HEK293 (cell line): ENCODE data around the gene CBR4.

Experiments
- CTCF ChIA-PET: fragments of 350-600 bp; formaldehyde crosslinking; extraction: SDS; loops from one replicate; lab custom pipeline; 2021; ENCODE audit warnings: antibody characterized with exemption; lab: Yijun Ruan, JAX
- POLR2A ChIA-PET: fragments of 300-600 bp; formaldehyde crosslinking; extraction: SDS; loops from one replicate; lab custom pipeline; 2020; ENCODE audit warnings: antibody characterized with exemption, inconsistent platforms; lab: Yijun Ruan, JAX
- H3K27ac ChIP-seq: fragments of 200-500 bp; sonication (Bioruptor generic); 2 replicates; pipeline ENCODE4 v1.5.1; 2014; ENCODE audit warnings: low read depth, low read length, control low read depth, inconsistent platforms; ENCODE audit errors: extremely low read depth
- H3K36me3 ChIP-seq, 2 experiments: fragments of 200-500 bp in 1 of 2; sonication (Bioruptor generic) in 1 of 2; 1 replicate in 1 of 2; 2 replicates in 1 of 2; pipeline ENCODE4 v1.5.1; 2014 to 2017; ENCODE audit warnings: inconsistent platforms in 2 of 2, low read length in 2 of 2; ENCODE audit not compliant: control insufficient read depth in 2 of 2, insufficient read depth in 1 of 2
- H3K4me1 ChIP-seq: fragments of 200-500 bp; sonication (Bioruptor generic); 2 replicates; pipeline ENCODE4 v1.5.1; 2014; ENCODE audit warnings: mild to moderate bottlenecking, low read length, inconsistent platforms; ENCODE audit not compliant: control insufficient read depth, insufficient read depth
- H3K4me3 ChIP-seq: 2 replicates; pipeline ENCODE4 v1.5.1; 2011; ENCODE audit warnings: low read depth, mild to moderate bottlenecking, control low read depth, low read length, moderate library complexity
- H3K9me3 ChIP-seq: fragments of 200-500 bp; sonication (Bioruptor generic); 2 replicates; pipeline ENCODE4 v1.5.1; 2014; ENCODE audit warnings: low read depth, low read length, inconsistent platforms; ENCODE audit not compliant: control insufficient read depth, insufficient read depth
- GFI1B ChIP-seq: fragments of 450-650 bp; formaldehyde crosslinking; IDR thresholded peaks from 2 replicates; pipeline ENCODE4 v1.5.1; 2016; ENCODE audit warnings: missing biosample characterization, missing genetic modification characterization
- HIC1 ChIP-seq: fragments of 450-650 bp; formaldehyde crosslinking; IDR thresholded peaks from 2 replicates; pipeline ENCODE4 v1.5.1; 2016; ENCODE audit warnings: missing biosample characterization, missing genetic modification characterization
- HOXD13 ChIP-seq: sonication (generic); formaldehyde crosslinking; IDR thresholded peaks from 2 replicates; pipeline ENCODE4 v1.8.0; 2022; ENCODE audit warnings: missing genetic modification reagents, borderline replicate concordance
- KLF1 ChIP-seq: fragments of 450-650 bp; formaldehyde crosslinking; IDR thresholded peaks from 2 replicates; pipeline ENCODE4 v1.5.1; 2016; ENCODE audit warnings: missing biosample characterization, missing genetic modification characterization
- PRDM10 ChIP-seq: fragments of 450-650 bp; formaldehyde crosslinking; IDR thresholded peaks from 2 replicates; pipeline ENCODE4 v1.5.1; 2016; ENCODE audit warnings: missing biosample characterization, missing genetic modification characterization
- REPIN1 ChIP-seq: fragments of 450-650 bp; formaldehyde crosslinking; IDR thresholded peaks from 2 replicates; pipeline ENCODE4 v1.5.1; 2017; ENCODE audit warnings: missing biosample characterization, missing genetic modification characterization, low read depth
- ZBTB21 ChIP-seq: fragments of 450-650 bp; formaldehyde crosslinking; IDR thresholded peaks from 2 replicates; pipeline ENCODE4 v1.5.1; 2017; ENCODE audit warnings: missing biosample characterization, missing genetic modification characterization
- ZEB2 ChIP-seq: fragments of 450-650 bp; formaldehyde crosslinking; IDR thresholded peaks from 2 replicates; pipeline ENCODE4 v1.5.1; 2016; ENCODE audit warnings: missing biosample characterization, missing genetic modification characterization
- ZNF121 ChIP-seq: fragments of 450-650 bp; formaldehyde crosslinking; IDR thresholded peaks from 2 replicates; pipeline ENCODE4 v1.5.1; 2016; ENCODE audit warnings: missing biosample characterization, missing genetic modification characterization
- ZNF132 ChIP-seq: fragments of 450-650 bp; formaldehyde crosslinking; IDR thresholded peaks from 2 replicates; pipeline ENCODE4 v1.5.1; 2017; ENCODE audit warnings: missing biosample characterization, missing genetic modification characterization, borderline replicate concordance
- ZNF148 ChIP-seq: fragments of 450-650 bp; formaldehyde crosslinking; IDR thresholded peaks from 2 replicates; pipeline ENCODE4 v1.5.0; 2017; ENCODE audit warnings: missing biosample characterization, missing genetic modification characterization, borderline replicate concordance
- ZNF239 ChIP-seq: fragments of 450-650 bp; formaldehyde crosslinking; IDR thresholded peaks from 2 replicates; pipeline ENCODE4 v1.5.1; 2016; ENCODE audit warnings: missing biosample characterization, missing genetic modification characterization
- ZNF274 ChIP-seq, 2 experiments: fragments of 200-500 bp in 1 of 2; fragments of 450-650 bp in 1 of 2; sonication (Bioruptor generic) in 1 of 2; formaldehyde crosslinking in 1 of 2; IDR thresholded peaks; 2 replicates each; pipeline versions ENCODE4 v1.5.1 to v1.6.1; 2014 to 2016; ENCODE audit warnings: borderline replicate concordance in 1 of 2, inconsistent platforms in 1 of 2, low read length in 1 of 2, missing biosample characterization in 1 of 2, missing genetic modification characterization in 1 of 2
- ZNF324 ChIP-seq: fragments of 450-650 bp; formaldehyde crosslinking; IDR thresholded peaks from 2 replicates; pipeline ENCODE4 v1.5.1; 2016; ENCODE audit warnings: missing biosample characterization, missing genetic modification characterization
- ZNF558 ChIP-seq: fragments of 450-650 bp; formaldehyde crosslinking; IDR thresholded peaks from 2 replicates; pipeline ENCODE4 v1.5.1; 2016; ENCODE audit warnings: missing biosample characterization, missing genetic modification characterization
- ZNF596 ChIP-seq: fragments of 450-650 bp; IDR thresholded peaks from 2 replicates; pipeline ENCODE4 v1.5.0; 2018; ENCODE audit warnings: missing biosample characterization, mild to moderate bottlenecking, missing genetic modification characterization, moderate library complexity
- ZNF654 ChIP-seq: fragments of 450-650 bp; formaldehyde crosslinking; IDR thresholded peaks from 2 replicates; pipeline ENCODE4 v1.5.1; 2016; ENCODE audit warnings: low read depth, missing biosample characterization, missing genetic modification characterization
- ZNF707 ChIP-seq: fragments of 450-650 bp; formaldehyde crosslinking; IDR thresholded peaks from 2 replicates; pipeline ENCODE4 v1.5.1; 2016; ENCODE audit warnings: missing biosample characterization, missing genetic modification characterization
- ZNF768 ChIP-seq: fragments of 450-650 bp; formaldehyde crosslinking; IDR thresholded peaks from 2 replicates; pipeline ENCODE4 v1.5.1; 2018; ENCODE audit warnings: missing biosample characterization, mild to moderate bottlenecking, missing genetic modification characterization
- ZSCAN30 ChIP-seq: fragments of 450-650 bp; IDR thresholded peaks from 2 replicates; pipeline ENCODE4 v1.5.1; 2018; ENCODE audit warnings: missing biosample characterization, mild to moderate bottlenecking, missing genetic modification characterization, moderate library complexity
- ZSCAN4 ChIP-seq: fragments of 450-650 bp; formaldehyde crosslinking; IDR thresholded peaks from 2 replicates; pipeline ENCODE4 v1.5.1; 2017; ENCODE audit warnings: missing biosample characterization, missing genetic modification characterization

CBR4 gene

GRCh38 chr4:169042608-169043007 is 32.6 kb upstream of the CBR4 start:
- no peaks in the 10 kb centered on the region for H3K9me3 ChIP-seq
- ChIA-PET CTCF (interaction anchor here (0.9 kb wide), 1 partner anchor 524 kb away, joined by 4 read pairs; no protein-coding TSS in a partner anchor), POLR2A (no interaction called here)
- TF ChIP-seq ZSCAN4 (no peak), GFI1B (tag by site-specific recombination) (no peak), ZNF596 (no peak), ZNF707 (no peak), PRDM10 (tag by site-specific recombination) (no peak), ZSCAN30 (no peak), HIC1 (tag by site-specific recombination) (no peak), ZNF121 (tag by site-specific recombination) (no peak)
- H3K27ac ChIP-seq: no peak overlapping the region
- no peaks in the 10 kb centered on the region for H3K4me1 ChIP-seq
- no peaks in the 10 kb centered on the region for H3K36me3 ChIP-seq
- H3K4me3 ChIP-seq: no peak overlapping the region

GRCh38 chr4:169040559-169041261 is 30.7 kb upstream of the CBR4 start:
- Histone ChIP-seq H3K4me1 (no peaks in the 10 kb centered on the region), H3K9me3 (no peaks in the 10 kb centered on the region), H3K4me3 (no peak overlapping the region), H3K27ac (no peak overlapping the region), H3K36me3 (no peaks in the 10 kb centered on the region)
- ChIA-PET POLR2A (no interaction called here), CTCF (no interaction called here)
- TF ChIP-seq ZNF121 (tag by site-specific recombination): 0 out of 2 replicates have a peak, but pooled peaks have one; percentile 21
- TF ChIP-seq ZNF239: no peak
- no peak for TF ChIP-seq REPIN1
- TF ChIP-seq ZNF324 (tag by site-specific recombination): no peak

GRCh38 chr4:169039251-169039954 is 29.3 kb upstream of the CBR4 start:
- POLR2A ChIA-PET: no interaction called here
- Histone ChIP-seq H3K27ac (no peak overlapping the region), H3K4me3 (no peak overlapping the region), H3K36me3 (no peaks in the 10 kb centered on the region), H3K4me1 (no peaks in the 10 kb centered on the region), H3K9me3 (no peaks in the 10 kb centered on the region)
- CTCF ChIA-PET: interaction anchor here (0.5 kb wide), 1 partner anchor 15 kb away, joined by 3 read pairs; no protein-coding TSS in a partner anchor
- no peak for TF ChIP-seq ZNF654 (tag by site-specific recombination)
- TF ChIP-seq ZNF274 (IDR thresholded peaks at IDR 0.05; ENCODE audit: low read length): no peak
- TF ChIP-seq ZNF274 (tag by site-specific recombination; IDR thresholded peaks at IDR 0.05; ENCODE audit: borderline replicate concordance): no peak
- TF ChIP-seq ZNF558: no peak
- no peak for TF ChIP-seq ZNF148 (tag by site-specific recombination)
- TF ChIP-seq HOXD13 (CRISPR knock-in tag): no peak
- no peak for TF ChIP-seq ZBTB21 (tag by site-specific recombination)
- no peak for TF ChIP-seq ZNF132 (tag by site-specific recombination)
- no peak for TF ChIP-seq ZNF768 (tag by site-specific recombination)
- no peak for TF ChIP-seq ZEB2 (tag by site-specific recombination)
- no peak for TF ChIP-seq KLF1 (tag by site-specific recombination)
- TF ChIP-seq REPIN1: no peak
